ENCODE measurements around the gene NAV2.

NAV2 gene

DNA sequence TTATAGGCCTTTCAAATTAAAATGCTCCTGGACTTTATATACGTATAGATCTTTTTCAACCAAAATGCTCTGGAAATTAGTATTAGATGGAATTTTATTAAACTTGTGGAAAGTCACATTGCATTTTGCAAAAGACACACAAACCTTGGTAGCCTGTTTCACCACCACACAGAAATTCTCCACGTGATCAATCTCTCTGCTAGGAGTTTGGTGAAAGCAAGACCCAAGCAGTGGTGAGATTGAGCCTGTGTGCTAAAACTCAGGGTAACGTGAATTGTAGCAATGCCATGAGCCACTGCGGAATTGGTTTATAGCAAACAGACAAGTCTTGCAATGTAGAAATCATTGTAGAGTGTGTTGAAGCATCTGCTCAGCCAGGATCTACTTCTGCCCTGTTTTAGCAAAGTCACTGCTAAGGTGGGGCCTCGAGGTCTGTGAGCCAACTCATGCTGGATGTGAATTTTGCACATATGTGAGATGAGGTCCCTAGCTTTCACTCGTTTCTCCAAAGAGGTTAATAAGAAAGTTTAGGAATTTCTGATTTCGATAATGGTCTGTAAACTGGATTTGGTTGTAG lies 262.9 kb downstream of the NAV2 start:
- TF ChIP-seq, protein P1, sequence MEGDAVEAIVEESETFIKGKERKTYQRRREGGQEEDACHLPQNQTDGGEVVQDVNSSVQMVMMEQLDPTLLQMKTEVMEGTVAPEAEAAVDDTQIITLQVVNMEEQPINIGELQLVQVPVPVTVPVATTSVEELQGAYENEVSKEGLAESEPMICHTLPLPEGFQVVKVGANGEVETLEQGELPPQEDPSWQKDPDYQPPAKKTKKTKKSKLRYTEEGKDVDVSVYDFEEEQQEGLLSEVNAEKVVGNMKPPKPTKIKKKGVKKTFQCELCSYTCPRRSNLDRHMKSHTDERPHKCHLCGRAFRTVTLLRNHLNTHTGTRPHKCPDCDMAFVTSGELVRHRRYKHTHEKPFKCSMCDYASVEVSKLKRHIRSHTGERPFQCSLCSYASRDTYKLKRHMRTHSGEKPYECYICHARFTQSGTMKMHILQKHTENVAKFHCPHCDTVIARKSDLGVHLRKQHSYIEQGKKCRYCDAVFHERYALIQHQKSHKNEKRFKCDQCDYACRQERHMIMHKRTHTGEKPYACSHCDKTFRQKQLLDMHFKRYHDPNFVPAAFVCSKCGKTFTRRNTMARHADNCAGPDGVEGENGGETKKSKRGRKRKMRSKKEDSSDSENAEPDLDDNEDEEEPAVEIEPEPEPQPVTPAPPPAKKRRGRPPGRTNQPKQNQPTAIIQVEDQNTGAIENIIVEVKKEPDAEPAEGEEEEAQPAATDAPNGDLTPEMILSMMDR (IDR thresholded peaks at IDR 0.05; ENCODE audit: borderline replicate concordance, control extremely low read depth, extremely low read depth, insufficient read depth, missing control alignments), result no peak
- no peak for DNase-seq (ENCODE audit: low spot score)
- in situ Hi-C loops (cut with MboI; ENCODE audit: low sequenced_read_pairs, unreplicated experiment), result no loop called here

DNA sequence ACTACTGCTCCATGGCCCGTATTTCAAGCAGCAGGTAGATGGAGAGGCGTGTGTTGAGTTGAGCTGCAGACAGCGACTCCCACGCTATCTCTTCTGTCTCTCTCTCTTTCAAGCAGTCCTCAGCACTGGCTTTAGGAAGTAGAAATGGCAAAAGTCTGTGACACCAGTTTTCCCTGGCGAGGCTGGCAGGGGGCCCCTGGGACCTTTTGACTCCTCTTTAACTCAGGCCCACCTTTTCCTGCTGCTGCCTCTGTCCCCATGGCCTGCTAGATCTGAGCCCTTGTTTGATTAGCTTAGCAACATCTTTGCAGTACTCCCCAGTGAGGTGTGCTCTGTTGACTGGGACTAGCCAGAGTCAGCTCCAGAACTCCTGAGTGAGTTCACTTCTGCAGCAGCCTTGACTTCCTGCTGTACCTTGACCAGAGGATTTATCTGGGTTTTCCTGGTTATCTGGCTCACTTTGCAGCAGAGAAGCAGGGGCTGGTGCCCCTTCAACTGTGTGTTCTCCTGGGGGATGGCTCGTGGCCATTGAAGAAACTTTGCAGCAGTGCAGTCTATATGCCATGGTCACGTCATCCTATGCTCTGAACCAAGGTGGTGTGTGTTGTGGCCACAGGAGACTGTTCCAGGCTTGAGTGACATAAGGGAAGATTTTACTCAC lies 263.8 kb downstream of the NAV2 start:
- in situ Hi-C loops (cut with MboI; ENCODE audit: low sequenced_read_pairs, unreplicated experiment), result no loop called here
- DNase-seq (ENCODE audit: low spot score), result no peak
- TF ChIP-seq, protein P1 (IDR thresholded peaks at IDR 0.05; ENCODE audit: borderline replicate concordance, control extremely low read depth, extremely low read depth, insufficient read depth, missing control alignments), result no peak

DNA sequence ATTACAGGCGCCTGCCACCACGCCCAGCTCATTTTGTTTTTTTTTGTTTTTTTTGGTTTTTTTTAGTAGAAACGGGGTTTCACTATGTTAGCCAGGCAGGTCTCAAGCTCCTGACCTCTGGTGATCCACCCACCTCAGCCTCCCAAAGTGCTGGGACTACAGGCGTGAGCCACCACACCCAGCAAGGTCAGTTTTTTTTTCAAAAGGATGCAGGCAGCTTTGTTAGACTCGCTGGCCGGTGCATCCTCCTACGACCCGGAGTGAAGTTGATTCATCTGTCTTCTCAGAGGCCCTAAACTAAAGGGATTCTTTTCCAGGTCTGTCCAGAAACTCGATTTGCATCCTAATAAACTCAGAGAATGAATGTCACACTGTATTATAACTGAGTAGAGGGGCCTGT lies 265.3 kb downstream of the NAV2 start:
- in situ Hi-C loops (cut with MboI; ENCODE audit: low sequenced_read_pairs, unreplicated experiment), result no loop called here
- TF ChIP-seq, protein P1 (IDR thresholded peaks at IDR 0.05; ENCODE audit: borderline replicate concordance, control extremely low read depth, extremely low read depth, insufficient read depth, missing control alignments), result no peak
- DNase-seq (ENCODE audit: low spot score), result no peak

DNA sequence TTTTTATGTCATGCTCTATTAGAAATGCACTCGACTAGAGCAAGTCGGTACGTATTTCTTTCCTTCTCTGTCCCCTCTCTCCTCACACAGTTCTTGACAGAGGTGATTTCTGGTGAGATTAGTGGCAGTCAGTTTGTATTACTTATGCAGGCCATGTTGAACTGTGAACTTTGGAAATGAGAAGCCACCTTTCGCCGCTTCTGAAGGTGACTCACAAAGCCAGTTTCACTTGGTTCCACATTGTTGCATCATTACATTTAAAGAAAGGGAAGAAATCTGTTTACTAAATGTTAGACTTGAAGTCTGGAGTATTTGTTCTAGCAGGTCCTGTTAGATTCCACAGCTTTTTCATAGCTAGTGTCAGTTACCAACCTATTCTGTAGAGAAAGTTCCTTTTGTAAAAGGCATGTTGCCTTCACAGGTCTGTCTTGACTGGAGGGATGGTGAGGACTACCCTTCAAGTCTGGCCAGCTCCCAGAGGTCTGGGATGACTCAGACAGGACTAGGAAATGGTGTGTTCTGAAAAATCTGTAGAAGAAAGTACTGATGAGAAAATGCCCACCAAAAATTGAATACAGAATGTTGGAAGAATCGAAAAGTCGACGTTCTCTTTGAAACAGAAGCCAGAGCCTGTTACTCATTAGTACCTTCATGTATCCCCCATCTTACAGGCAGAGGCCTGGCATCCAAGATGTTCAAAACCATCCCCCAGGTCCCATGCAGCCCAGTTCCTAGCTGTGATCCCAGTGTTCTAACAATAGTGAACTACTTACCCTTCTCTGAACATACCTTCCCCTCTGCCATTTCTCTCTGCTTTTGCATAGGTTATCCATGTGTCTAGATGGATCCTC lies 266.3 kb downstream of the NAV2 start:
- TF ChIP-seq, protein P1 (IDR thresholded peaks at IDR 0.05; ENCODE audit: borderline replicate concordance, control extremely low read depth, extremely low read depth, insufficient read depth, missing control alignments), result no peak
- DNase-seq (ENCODE audit: low spot score), result peak; percentile 24
- in situ Hi-C loops (cut with MboI; ENCODE audit: low sequenced_read_pairs, unreplicated experiment), result no loop called here

DNA sequence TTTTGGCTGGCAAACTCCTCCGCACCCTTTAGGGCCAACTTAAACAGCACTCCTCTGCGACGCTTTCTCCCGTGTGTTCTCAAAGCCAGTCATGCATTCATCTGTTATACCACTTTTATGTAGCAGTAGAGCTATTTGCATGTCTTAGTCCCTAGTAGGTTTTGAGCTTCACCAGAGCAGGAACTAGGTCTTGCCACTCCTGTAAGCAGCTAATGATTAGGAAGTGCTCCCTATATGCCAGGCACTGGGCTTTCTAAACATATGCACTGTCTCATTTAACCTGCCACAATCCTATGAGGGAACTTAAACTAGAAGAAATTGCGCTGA lies 266.8 kb downstream of the NAV2 start:
- in situ Hi-C loops (cut with MboI; ENCODE audit: low sequenced_read_pairs, unreplicated experiment), result no loop called here
- peak; percentile 20 for DNase-seq (ENCODE audit: low spot score)
- TF ChIP-seq, protein P1 (IDR thresholded peaks at IDR 0.05; ENCODE audit: borderline replicate concordance, control extremely low read depth, extremely low read depth, insufficient read depth, missing control alignments), result no peak

DNA sequence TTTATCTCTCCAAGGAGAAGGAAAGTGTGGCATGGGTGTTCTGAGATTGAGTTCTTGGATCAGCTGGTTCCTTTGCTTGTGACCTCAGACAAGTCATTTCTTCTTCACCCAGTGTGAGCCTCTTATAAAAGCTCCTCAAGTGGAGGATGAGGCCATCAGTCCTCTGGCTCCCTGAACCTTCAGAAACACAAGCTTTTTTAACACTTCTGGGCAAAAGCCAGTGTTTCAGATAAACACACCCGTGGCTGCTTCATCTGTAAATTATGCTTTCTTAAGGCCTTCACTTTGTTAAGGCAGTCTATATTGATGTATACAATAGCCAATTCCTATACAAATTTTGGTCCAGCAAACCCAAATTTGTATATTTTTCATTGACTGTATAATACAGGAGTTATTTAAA lies 267.8 kb downstream of the NAV2 start:
- TF ChIP-seq, protein P1 (IDR thresholded peaks at IDR 0.05; ENCODE audit: borderline replicate concordance, control extremely low read depth, extremely low read depth, insufficient read depth, missing control alignments), result no peak
- no peak for DNase-seq (ENCODE audit: low spot score)
- in situ Hi-C loops (cut with MboI; ENCODE audit: low sequenced_read_pairs, unreplicated experiment), result no loop called here
